Testis (tissue), 2 donors: ENCODE results near the gene TRH.

Experiments
- POLR2A ChIP-seq: fragments of 450-650 bp; IDR thresholded peaks from one replicate; pipeline ENCODE4 v1.6.1; 2017; ENCODE audit warnings: antibody characterized with exemption, mild to moderate bottlenecking, moderate library complexity
- TF ChIP-seq, protein P1 (sequence below), 3 experiments: fragments of 450-650 bp in 2 of 3; fragments of 200-600 bp in 1 of 3; sonication (generic) in 1 of 3; IDR thresholded peaks; one replicate each; pipeline ENCODE4 v1.5.1; 2016 to 2019; ENCODE audit warnings: antibody characterized with exemption in 3 of 3, mild to moderate bottlenecking in 2 of 3, moderate library complexity in 1 of 3

DNA sequence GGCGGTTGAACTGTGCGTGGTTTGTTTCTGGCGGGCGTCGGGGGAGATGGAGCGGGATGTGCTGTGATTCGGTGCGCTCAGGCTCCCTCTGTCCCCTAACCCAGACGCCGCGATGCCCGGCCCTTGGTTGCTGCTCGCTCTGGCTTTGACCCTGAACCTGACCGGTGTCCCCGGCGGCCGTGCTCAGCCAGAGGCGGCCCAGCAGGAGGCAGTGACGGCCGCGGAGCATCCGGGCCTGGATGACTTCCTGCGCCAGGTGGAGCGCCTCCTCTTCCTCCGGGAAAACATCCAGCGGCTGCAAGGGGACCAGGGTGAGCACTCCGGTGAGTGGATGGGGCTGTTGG, 1.2 kb downstream of the TRH start:
- TF ChIP-seq, protein P1, sequence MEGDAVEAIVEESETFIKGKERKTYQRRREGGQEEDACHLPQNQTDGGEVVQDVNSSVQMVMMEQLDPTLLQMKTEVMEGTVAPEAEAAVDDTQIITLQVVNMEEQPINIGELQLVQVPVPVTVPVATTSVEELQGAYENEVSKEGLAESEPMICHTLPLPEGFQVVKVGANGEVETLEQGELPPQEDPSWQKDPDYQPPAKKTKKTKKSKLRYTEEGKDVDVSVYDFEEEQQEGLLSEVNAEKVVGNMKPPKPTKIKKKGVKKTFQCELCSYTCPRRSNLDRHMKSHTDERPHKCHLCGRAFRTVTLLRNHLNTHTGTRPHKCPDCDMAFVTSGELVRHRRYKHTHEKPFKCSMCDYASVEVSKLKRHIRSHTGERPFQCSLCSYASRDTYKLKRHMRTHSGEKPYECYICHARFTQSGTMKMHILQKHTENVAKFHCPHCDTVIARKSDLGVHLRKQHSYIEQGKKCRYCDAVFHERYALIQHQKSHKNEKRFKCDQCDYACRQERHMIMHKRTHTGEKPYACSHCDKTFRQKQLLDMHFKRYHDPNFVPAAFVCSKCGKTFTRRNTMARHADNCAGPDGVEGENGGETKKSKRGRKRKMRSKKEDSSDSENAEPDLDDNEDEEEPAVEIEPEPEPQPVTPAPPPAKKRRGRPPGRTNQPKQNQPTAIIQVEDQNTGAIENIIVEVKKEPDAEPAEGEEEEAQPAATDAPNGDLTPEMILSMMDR (IDR thresholded peaks at IDR 0.05) = no peak
- no peak for TF ChIP-seq POLR2A
